K562 (cell line): Measurements from ENCODE around the gene UQCRC1. TPM values are rescaled to one million over a fixed set of nuclear protein-coding genes. Genes with fewer than 3 reads are reported as not detected.

Experiments
- ARID1B ChIP-seq: fragments of 450-650 bp; IDR thresholded peaks from 2 replicates; pipeline ENCODE4 v1.6.1; 2016; ENCODE audit warnings: antibody characterized with exemption, mild to moderate bottlenecking, inconsistent platforms
- ELF1 ChIP-seq: fragments of 200-800 bp; sonication (Bioruptor generic); IDR thresholded peaks from 2 replicates; pipeline ENCODE4 v1.6.1; 2016; ENCODE audit warnings: missing genetic modification characterization, missing compliant biosample characterization
- FOXM1 ChIP-seq, 2 experiments: fragments of 450-650 bp in 1 of 2; sonication (generic) in 1 of 2; formaldehyde crosslinking in 1 of 2; IDR thresholded peaks; 2 replicates each; pipeline versions ENCODE4 v1.6.1 to v1.9.0; 2017 to 2022; ENCODE audit warnings: low read depth in 2 of 2, mild to moderate bottlenecking in 2 of 2, missing genetic modification reagents in 1 of 2, moderate library complexity in 1 of 2
- HDAC1 ChIP-seq, 2 experiments: fragments of 450-650 bp; IDR thresholded peaks; 2 replicates each; pipeline ENCODE4 v1.6.1; 2016 to 2017; ENCODE audit warnings: inconsistent platforms in 1 of 2, mild to moderate bottlenecking in 1 of 2, moderate library complexity in 1 of 2
- HNRNPK ChIP-seq: fragments of 200-400 bp; formaldehyde crosslinking; IDR thresholded peaks from one replicate; pipeline ENCODE4 v1.6.1; 2018; ENCODE audit warnings: mild to moderate bottlenecking, low read depth, low read length; ENCODE audit not compliant: poor library complexity, severe bottlenecking
- KLF16 ChIP-seq: IDR thresholded peaks from 2 replicates; pipeline ENCODE4 v1.6.1; 2016; ENCODE audit warnings: antibody characterized with exemption
- NCOA6 ChIP-seq: fragments of 450-650 bp; IDR thresholded peaks from 2 replicates; pipeline ENCODE4 v1.6.1; 2017; ENCODE audit warnings: mild to moderate bottlenecking
- NR4A1 ChIP-seq, 2 experiments: fragments of 250-450 bp in 1 of 2; fragments of 450-650 bp in 1 of 2; sonication (Bioruptor Pico) in 1 of 2; IDR thresholded peaks; 2 replicates each; pipeline versions ENCODE4 v1.4.0 to v1.6.1; 2016 to 2020; ENCODE audit warnings: mild to moderate bottlenecking in 2 of 2, missing compliant biosample characterization in 1 of 2, missing genetic modification characterization in 1 of 2, moderate library complexity in 1 of 2
- PTTG1 ChIP-seq: fragments of 450-650 bp; IDR thresholded peaks from 2 replicates; pipeline ENCODE4 v1.6.1; 2016; ENCODE audit warnings: low read depth, mild to moderate bottlenecking, missing genetic modification characterization, missing compliant biosample characterization
- RFX7 ChIP-seq: fragments of 250-450 bp; sonication (Bioruptor Pico); IDR thresholded peaks from 2 replicates; pipeline ENCODE4 v1.5.1; 2021; ENCODE audit warnings: mild to moderate bottlenecking
- SLC30A9 ChIP-seq: fragments of 250-450 bp; sonication (Bioruptor Pico); IDR thresholded peaks from 2 replicates; pipeline ENCODE4 v1.8.0; 2022; ENCODE audit warnings: mild to moderate bottlenecking, moderate library complexity
- SOX6 ChIP-seq: fragments of 450-650 bp; IDR thresholded peaks from 2 replicates; pipeline ENCODE4 v1.6.1; 2014; ENCODE audit warnings: mild to moderate bottlenecking
- SREBF1 ChIP-seq: fragments of 150-350 bp; IDR thresholded peaks from 2 replicates; pipeline ENCODE4 v1.6.1; 2014; ENCODE audit warnings: antibody characterized with exemption, low read depth, low read length, borderline replicate concordance
- TEAD4 ChIP-seq, 2 experiments: sonication (generic) in 1 of 2; formaldehyde crosslinking in 1 of 2; IDR thresholded peaks; 2 replicates each; pipeline versions ENCODE4 v1.6.1 to v1.8.0; 2012 to 2022; ENCODE audit warnings: borderline replicate concordance in 1 of 2, inconsistent platforms in 1 of 2, low read length in 1 of 2, mild to moderate bottlenecking in 1 of 2, missing genetic modification reagents in 1 of 2
- ZBTB1 ChIP-seq: sonication (generic); formaldehyde crosslinking; IDR thresholded peaks from 2 replicates; pipeline ENCODE4 v1.8.1; 2023; ENCODE audit warnings: missing genetic modification reagents, low read depth, mild to moderate bottlenecking, borderline replicate concordance
- ZKSCAN1 ChIP-seq: fragments of 150-350 bp; IDR thresholded peaks from 2 replicates; pipeline ENCODE4 v1.6.1; 2016; ENCODE audit warnings: low read depth, low read length
- ZKSCAN8 ChIP-seq: fragments of 200-800 bp; sonication (Bioruptor generic); IDR thresholded peaks from 2 replicates; pipeline ENCODE4 v1.6.1; 2016; ENCODE audit warnings: missing genetic modification characterization, missing compliant biosample characterization
- ZNF311 ChIP-seq: fragments of 250-450 bp; sonication (Bioruptor Pico); IDR thresholded peaks from 2 replicates; pipeline ENCODE4 v1.4.0; 2020; ENCODE audit warnings: mild to moderate bottlenecking, moderate library complexity
- ZNF57 ChIP-seq: fragments of 450-650 bp; formaldehyde crosslinking; IDR thresholded peaks from 2 replicates; pipeline ENCODE4 v1.4.0; 2020; ENCODE audit warnings: mild to moderate bottlenecking, moderate library complexity
- ZNF695 ChIP-seq: fragments of 450-650 bp; formaldehyde crosslinking; IDR thresholded peaks from 2 replicates; pipeline ENCODE4 v1.4.0; 2020; ENCODE audit warnings: mild to moderate bottlenecking, moderate library complexity
- polyA plus RNA-seq, 8 experiments: library from polyadenylated mRNA; depleted of rRNA in 4 of 8; stranded (reverse) in 5 of 8; unstranded in 3 of 8; fragments of >200 nt; fragmentation: Nextera tagmentation in 2 of 8; fragmentation: Illumina TruSeq in 1 of 8; extraction: Ambion mirVana in 2 of 8; extraction: Trizol in 1 of 8; gene quantifications; 2 replicates each; pipeline versions ENCODE4 v1.2.1 to v1.2.3, GENCODE V29; 2011 to 2014; ENCODE audit warnings: inconsistent platforms in 1 of 8, missing spikeins in 1 of 8
- total RNA-seq, 7 experiments: library from RNA; depleted of rRNA in 6 of 7; stranded (reverse); fragments of >200 nt in 6 of 7; fragmentation: Illumina TruSeq in 2 of 7; extraction: Trizol in 2 of 7; gene quantifications; 2 replicates each; pipeline versions ENCODE4 v1.2.1 to v1.2.3, GENCODE V29; 2011 to 2021; ENCODE audit warnings: low replicate concordance in 1 of 7
- TF ChIP-seq, protein P1 (sequence below): fragments of 250-450 bp; sonication (Bioruptor Pico); IDR thresholded peaks from 2 replicates; pipeline ENCODE4 v1.5.0; 2022; ENCODE audit warnings: mild to moderate bottlenecking
- TF ChIP-seq, protein P2 (sequence below): fragments of 250-450 bp; sonication (Bioruptor Pico); IDR thresholded peaks from 2 replicates; pipeline ENCODE4 v1.5.0; 2020; ENCODE audit warnings: mild to moderate bottlenecking
- TF ChIP-seq, protein P3 (sequence below): fragments of 450-650 bp; formaldehyde crosslinking; conservative IDR thresholded peaks from 2 replicates; pipeline ENCODE4 v1.4.0; 2022; ENCODE audit warnings: mild to moderate bottlenecking, missing genetic modification characterization

UQCRC1 gene
- total and polyA plus RNA-seq, 9 of the 15 experiments (the other 6 are each of a cell fraction or from before 2014, with no cell fraction given) = 125 to 424 (median 268) TPM

DNA sequence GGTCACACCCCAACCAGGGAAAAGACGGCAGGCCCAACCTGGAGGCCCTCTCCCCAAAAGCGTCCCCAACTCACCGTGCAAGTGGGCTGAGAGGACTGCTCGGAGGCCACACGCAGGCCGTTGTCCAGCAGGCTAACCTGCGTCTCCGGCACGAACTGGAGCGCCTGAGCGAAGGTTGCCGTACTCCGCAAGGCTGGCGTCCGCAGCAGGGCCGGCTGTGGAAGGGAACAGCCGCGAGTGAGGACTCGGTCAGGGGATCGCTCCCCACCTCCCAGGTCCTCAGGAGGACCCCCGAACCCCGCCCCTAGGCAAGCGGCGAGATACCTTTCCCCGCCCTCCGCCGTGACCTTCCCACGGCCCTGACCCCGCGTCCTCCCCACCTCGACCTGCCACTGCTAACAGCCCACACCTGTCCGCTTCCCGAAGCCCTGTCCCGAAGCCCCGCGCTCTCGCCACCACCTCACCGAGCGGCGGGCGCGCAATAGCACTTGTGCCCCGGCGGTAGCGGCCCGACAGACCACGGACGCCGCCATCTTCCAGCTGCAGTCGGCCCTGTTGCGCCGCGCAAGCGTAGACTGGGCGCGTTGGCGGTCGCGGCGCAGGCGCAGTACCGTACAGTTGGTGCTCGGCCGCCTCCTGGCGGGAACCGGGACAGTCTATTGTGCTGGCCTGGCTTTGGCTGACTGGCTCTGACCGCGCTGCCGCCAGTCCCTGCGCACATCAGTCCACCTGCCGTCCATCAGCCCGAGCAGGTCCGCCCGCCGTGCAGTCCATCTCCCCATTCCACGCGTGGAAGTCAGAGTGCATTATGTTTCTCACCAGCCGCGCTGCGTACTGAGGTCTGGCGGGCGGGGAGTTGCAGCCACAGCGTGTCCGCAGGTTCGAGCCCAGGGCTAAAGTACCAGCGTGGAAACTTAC lies at the start of gene UQCRC1 (continued):
- TF ChIP-seq ZNF695 (CRISPR knock-in tag) = no peak
- no peak for TF ChIP-seq FOXM1 (IDR thresholded peaks at IDR 0.05; ENCODE audit: low read depth)
- no peak; the same call in 1 of the 2 replicates for TF ChIP-seq FOXM1 (CRISPR knock-in tag; IDR thresholded peaks at IDR 0.05; ENCODE audit: low read depth)
- no peak for TF ChIP-seq SLC30A9 (CRISPR knock-in tag)
- peak in 1 of 2 experiments; percentile 88; a peak in 2 of 4 replicates for TF ChIP-seq HDAC1 (IDR thresholded peaks at IDR 0.05)
- TF ChIP-seq PTTG1 (tag) = no peak
- no peak for TF ChIP-seq ZKSCAN8 (CRISPR knock-in tag)
- TF ChIP-seq ARID1B = no peak
- TF ChIP-seq RFX7 = no peak
- 0 out of 2 replicates have a peak, but pooled peaks have one; percentile 19 for TF ChIP-seq SOX6
- TF ChIP-seq NCOA6 = no peak
- TF ChIP-seq KLF16 = no peak
- no peak for TF ChIP-seq ZNF57
- TF ChIP-seq ZNF311 = no peak
- no peak for TF ChIP-seq HNRNPK
- no peak for TF ChIP-seq NR4A1 (CRISPR knock-in tag; IDR thresholded peaks at IDR 0.05)
- TF ChIP-seq NR4A1 (tag; IDR thresholded peaks at IDR 0.05) = no peak
- TF ChIP-seq, protein P1, sequence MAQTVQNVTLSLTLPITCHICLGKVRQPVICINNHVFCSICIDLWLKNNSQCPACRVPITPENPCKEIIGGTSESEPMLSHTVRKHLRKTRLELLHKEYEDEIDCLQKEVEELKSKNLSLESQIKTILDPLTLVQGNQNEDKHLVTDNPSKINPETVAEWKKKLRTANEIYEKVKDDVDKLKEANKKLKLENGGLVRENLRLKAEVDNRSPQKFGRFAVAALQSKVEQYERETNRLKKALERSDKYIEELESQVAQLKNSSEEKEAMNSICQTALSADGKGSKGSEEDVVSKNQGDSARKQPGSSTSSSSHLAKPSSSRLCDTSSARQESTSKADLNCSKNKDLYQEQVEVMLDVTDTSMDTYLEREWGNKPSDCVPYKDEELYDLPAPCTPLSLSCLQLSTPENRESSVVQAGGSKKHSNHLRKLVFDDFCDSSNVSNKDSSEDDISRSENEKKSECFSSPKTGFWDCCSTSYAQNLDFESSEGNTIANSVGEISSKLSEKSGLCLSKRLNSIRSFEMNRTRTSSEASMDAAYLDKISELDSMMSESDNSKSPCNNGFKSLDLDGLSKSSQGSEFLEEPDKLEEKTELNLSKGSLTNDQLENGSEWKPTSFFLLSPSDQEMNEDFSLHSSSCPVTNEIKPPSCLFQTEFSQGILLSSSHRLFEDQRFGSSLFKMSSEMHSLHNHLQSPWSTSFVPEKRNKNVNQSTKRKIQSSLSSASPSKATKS = no peak
- no peak for TF ChIP-seq SREBF1
- TF ChIP-seq, protein P2, sequence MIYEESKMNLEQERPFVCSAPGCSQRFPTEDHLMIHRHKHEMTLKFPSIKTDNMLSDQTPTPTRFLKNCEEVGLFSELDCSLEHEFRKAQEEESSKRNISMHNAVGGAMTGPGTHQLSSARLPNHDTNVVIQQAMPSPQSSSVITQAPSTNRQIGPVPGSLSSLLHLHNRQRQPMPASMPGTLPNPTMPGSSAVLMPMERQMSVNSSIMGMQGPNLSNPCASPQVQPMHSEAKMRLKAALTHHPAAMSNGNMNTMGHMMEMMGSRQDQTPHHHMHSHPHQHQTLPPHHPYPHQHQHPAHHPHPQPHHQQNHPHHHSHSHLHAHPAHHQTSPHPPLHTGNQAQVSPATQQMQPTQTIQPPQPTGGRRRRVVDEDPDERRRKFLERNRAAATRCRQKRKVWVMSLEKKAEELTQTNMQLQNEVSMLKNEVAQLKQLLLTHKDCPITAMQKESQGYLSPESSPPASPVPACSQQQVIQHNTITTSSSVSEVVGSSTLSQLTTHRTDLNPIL (CRISPR knock-in tag) = no peak
- TF ChIP-seq, protein P3, sequence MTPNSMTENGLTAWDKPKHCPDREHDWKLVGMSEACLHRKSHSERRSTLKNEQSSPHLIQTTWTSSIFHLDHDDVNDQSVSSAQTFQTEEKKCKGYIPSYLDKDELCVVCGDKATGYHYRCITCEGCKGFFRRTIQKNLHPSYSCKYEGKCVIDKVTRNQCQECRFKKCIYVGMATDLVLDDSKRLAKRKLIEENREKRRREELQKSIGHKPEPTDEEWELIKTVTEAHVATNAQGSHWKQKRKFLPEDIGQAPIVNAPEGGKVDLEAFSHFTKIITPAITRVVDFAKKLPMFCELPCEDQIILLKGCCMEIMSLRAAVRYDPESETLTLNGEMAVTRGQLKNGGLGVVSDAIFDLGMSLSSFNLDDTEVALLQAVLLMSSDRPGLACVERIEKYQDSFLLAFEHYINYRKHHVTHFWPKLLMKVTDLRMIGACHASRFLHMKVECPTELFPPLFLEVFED (CRISPR knock-in tag) = 0 out of 2 replicates have a peak, but pooled peaks have one; percentile 30
- peak; percentile 55; the same call in 1 of the 2 replicates for TF ChIP-seq ZKSCAN1
- no peak for TF ChIP-seq TEAD4 (IDR thresholded peaks at IDR 0.05; ENCODE audit: low read length)
- no peak for TF ChIP-seq TEAD4 (CRISPR knock-in tag; IDR thresholded peaks at IDR 0.05; ENCODE audit: borderline replicate concordance)
- no peak for TF ChIP-seq ELF1 (tag)
- peak; percentile 66; the same call in 1 of the 2 replicates for TF ChIP-seq ZBTB1 (CRISPR knock-in tag)
